ENCODE results near the gene ANAPC10.
A peak's percentile ranks its signal among the peaks of the same experiment; 100 is the strongest.

The ANAPC10 gene

DNA sequence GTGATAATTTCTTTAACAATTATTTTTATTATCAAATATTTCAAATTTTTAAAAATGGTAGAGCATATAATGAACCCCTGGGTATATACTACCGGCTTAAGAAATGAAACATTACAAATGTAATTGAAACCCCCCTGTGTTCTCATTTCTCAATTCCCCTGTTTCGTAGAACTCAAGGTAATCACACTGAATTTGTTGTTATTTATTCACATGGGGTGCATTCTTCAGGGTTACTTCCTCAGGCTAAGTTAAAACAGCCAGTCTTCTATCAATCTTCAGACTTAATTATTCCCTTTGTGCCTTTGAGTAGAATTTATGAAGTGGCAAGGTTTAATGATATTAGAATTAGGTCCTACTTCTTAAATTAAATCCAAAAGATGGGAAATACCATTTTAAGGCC lies 128.2 kb downstream of the ANAPC10 start:
- in situ Hi-C loops (cut with HindIII; ENCODE audit: low pct_unique_long_range_greater_than_20kb, low sequenced_read_pairs) = no loop called here
- DNase-seq (ENCODE audit: low read depth in 1 of 2, low spot score in 1 of 2) = no peak
- no peak for TF ChIP-seq JUND (IDR thresholded peaks at IDR 0.05; ENCODE audit: low read depth)

GRCh38 chr4:144968606-144969005 lies 129.4 kb downstream of the ANAPC10 start:
- DNase-seq (ENCODE audit: low read depth in 1 of 2, low spot score in 1 of 2) = no peak
- TF ChIP-seq JUND (IDR thresholded peaks at IDR 0.05; ENCODE audit: low read depth) = no peak
- in situ Hi-C loops (cut with HindIII; ENCODE audit: low pct_unique_long_range_greater_than_20kb, low sequenced_read_pairs) = no loop called here

DNA sequence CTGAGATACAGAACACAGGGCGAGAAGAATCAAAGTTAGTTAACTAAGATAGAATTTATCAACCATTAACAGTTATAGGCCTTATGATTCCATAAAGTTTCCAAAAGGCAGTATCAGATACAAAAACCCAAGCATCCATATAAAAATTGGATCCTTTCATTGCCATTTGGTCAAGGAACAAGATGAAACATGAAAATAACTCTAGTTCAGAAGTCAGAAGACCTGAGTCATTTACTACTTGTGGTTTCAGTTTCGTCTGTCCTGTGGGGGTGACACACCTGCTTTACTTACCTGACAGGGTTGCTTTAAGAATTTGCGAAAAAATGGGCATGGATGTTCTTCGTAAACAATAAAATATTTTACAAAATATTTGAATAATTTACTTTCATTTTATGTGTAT lies 130.8 kb downstream of the ANAPC10 start:
- DNase-seq (ENCODE audit: low read depth in 1 of 2, low spot score in 1 of 2) = no peak
- in situ Hi-C loops (cut with HindIII; ENCODE audit: low pct_unique_long_range_greater_than_20kb, low sequenced_read_pairs) = no loop called here
- no peak for TF ChIP-seq JUND (IDR thresholded peaks at IDR 0.05; ENCODE audit: low read depth)

- no peak for DNase-seq (ENCODE audit: low read depth in 1 of 2, low spot score in 1 of 2)
- in situ Hi-C loops (cut with HindIII; ENCODE audit: low pct_unique_long_range_greater_than_20kb, low sequenced_read_pairs) = no loop called here
- TF ChIP-seq JUND (IDR thresholded peaks at IDR 0.05; ENCODE audit: low read depth) = no peak
Measured at GRCh38 chr4:144962300-144962699, 135.7 kb downstream of the ANAPC10 start.

- in situ Hi-C loops (cut with HindIII; ENCODE audit: low pct_unique_long_range_greater_than_20kb, low sequenced_read_pairs) = no loop called here
- no peak for TF ChIP-seq JUND (IDR thresholded peaks at IDR 0.05; ENCODE audit: low read depth)
- peak in 1 of 2 experiments; percentile 9 for DNase-seq (ENCODE audit: low read depth in 1 of 2, low spot score in 1 of 2)
Measured at GRCh38 chr4:144955104-144955503, 142.9 kb downstream of the ANAPC10 start.

DNA sequence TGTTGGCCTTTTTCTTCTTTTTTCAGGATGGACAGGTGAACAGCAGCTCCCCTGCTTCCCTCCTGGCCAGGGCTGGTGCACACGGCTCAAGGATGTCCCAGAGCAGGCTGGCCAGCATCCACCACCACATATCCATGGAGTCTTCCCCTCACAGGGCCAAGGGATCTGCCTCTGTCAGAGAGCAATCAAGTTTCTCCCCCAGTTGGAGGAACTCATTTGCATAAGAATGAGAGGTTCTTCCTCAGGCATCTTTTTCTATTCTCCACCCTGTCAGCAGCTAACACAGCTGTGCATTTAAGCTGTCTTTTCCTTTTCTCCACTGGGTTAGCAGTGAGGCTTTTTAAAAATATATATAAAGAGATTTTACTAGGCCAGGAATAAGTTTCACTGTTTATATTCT lies 143.8 kb downstream of the ANAPC10 start:
- no peak for DNase-seq (ENCODE audit: low read depth in 1 of 2, low spot score in 1 of 2)
- in situ Hi-C loops (cut with HindIII; ENCODE audit: low pct_unique_long_range_greater_than_20kb, low sequenced_read_pairs) = no loop called here

DNA sequence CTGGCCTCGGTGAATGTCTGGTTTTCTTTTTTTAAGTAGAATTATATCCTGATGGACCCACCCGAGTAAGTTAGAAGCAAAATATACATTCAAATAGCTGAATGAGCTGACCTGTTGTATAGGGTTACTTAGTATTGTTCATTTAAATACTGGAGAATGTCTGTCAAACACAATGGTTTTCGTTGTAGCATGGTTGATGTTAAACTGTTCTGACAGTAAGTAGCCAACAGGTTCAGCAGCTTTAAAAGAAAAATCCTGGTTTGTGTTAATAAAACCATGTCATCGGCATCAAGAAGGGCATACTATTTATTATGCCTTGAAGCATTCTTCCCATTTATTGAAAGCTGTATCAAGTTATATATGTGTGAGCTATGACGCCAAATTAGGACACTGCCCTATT lies 149.6 kb downstream of the ANAPC10 start:
- TF ChIP-seq JUND (IDR thresholded peaks at IDR 0.05; ENCODE audit: low read depth) = no peak
- in situ Hi-C loops (cut with HindIII; ENCODE audit: low pct_unique_long_range_greater_than_20kb, low sequenced_read_pairs) = no loop called here
- no peak for DNase-seq (ENCODE audit: low read depth in 1 of 2, low spot score in 1 of 2)

More for the DNA sequence above, 143.8 kb downstream of the ANAPC10 start:
- no peak for TF ChIP-seq JUND (IDR thresholded peaks at IDR 0.05; ENCODE audit: low read depth)

DNA sequence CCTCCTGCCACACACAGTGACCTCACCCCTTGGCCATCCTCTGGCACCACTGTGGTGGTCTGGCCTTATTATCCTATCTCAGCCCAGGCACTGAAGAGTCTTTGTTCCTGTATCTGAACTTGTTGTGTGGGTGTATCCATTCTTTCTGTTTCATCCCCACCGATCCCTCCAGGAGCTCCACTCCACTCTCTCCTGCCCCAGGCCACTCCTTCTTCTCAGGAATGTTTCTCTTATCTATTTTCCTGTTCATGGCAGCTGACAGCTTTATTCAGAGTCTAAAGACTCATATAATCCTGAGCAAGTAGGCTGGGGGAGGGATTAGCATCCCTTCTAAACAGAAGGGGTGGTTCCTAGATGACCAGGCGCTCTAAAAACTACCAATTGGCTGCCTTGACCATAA lies 150.0 kb downstream of the ANAPC10 start:
- TF ChIP-seq JUND (IDR thresholded peaks at IDR 0.05; ENCODE audit: low read depth) = no peak
- no peak for DNase-seq (ENCODE audit: low read depth in 1 of 2, low spot score in 1 of 2)
- in situ Hi-C loops (cut with HindIII; ENCODE audit: low pct_unique_long_range_greater_than_20kb, low sequenced_read_pairs) = no loop called here

All from T47D (cell line).